HFF-Myc (cell line): Measurements from ENCODE around the gene GALNT7.
A peak's percentile ranks its signal among the peaks of the same experiment; 100 is the strongest.

Experiments used
- DNase-seq: peaks from one replicate; pipeline ENCODE4 v3.0.0-alpha.2; 2011; ENCODE audit warnings: low read depth; ENCODE audit errors: extremely low read depth
- H3K4me3 ChIP-seq: replicated peaks from 2 replicates; pipeline ENCODE4 v1.5.1; 2011; ENCODE audit warnings: low read depth, mild to moderate bottlenecking, control low read depth, low read length
- TF ChIP-seq, protein P1 (sequence below): IDR thresholded peaks from 2 replicates; pipeline ENCODE4 v1.5.1; 2012; ENCODE audit warnings: mild to moderate bottlenecking, low read depth, low read length, control low read depth; ENCODE audit errors: missing control alignments

The GALNT7 gene

DNA sequence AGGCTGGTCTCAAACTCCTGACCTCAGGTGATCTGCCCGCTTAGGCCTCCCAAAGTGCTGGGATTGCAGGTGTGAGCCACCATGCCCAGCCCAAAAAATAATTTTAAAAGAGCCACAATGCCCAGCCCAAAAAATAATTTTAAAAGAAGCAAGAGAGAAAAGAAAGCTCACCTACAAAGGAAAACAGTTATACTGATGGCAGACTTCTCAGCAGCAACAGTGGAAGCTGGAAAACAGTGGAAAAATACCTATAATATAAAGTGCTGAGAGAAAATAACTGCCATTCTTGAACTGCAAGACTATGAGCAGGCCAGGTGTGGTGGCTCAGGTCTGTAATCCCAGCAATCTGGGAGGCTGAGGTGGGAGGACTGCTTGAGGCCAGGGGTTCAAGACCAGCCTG is 178.9 kb downstream of the GALNT7 start:
- TF ChIP-seq, protein P1, sequence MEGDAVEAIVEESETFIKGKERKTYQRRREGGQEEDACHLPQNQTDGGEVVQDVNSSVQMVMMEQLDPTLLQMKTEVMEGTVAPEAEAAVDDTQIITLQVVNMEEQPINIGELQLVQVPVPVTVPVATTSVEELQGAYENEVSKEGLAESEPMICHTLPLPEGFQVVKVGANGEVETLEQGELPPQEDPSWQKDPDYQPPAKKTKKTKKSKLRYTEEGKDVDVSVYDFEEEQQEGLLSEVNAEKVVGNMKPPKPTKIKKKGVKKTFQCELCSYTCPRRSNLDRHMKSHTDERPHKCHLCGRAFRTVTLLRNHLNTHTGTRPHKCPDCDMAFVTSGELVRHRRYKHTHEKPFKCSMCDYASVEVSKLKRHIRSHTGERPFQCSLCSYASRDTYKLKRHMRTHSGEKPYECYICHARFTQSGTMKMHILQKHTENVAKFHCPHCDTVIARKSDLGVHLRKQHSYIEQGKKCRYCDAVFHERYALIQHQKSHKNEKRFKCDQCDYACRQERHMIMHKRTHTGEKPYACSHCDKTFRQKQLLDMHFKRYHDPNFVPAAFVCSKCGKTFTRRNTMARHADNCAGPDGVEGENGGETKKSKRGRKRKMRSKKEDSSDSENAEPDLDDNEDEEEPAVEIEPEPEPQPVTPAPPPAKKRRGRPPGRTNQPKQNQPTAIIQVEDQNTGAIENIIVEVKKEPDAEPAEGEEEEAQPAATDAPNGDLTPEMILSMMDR = no peak
- DNase-seq = no peak
- no peak overlapping the region for H3K4me3 ChIP-seq

DNA sequence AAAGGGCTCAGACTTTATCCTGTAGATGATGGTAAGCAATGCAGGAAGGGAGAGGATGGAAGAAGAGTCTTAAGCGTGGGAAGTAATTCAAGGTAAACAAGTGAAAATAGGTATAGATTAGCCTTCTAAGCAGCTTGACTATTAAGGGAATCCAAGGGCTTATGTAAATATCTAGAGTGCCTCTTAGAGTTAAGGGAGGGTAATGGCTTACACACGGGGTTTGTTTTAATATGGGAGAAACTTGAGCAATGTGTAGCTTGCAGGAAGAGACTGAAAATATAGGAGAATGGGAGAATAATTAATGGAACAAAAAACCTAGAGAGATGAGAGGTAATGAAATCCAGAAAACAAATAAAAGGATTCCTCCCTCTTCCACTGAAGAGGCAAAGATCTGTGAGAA is 189.3 kb downstream of the GALNT7 start:
- TF ChIP-seq, protein P1 = no peak
- H3K4me3 ChIP-seq = no peak overlapping the region
- no peak for DNase-seq

DNA sequence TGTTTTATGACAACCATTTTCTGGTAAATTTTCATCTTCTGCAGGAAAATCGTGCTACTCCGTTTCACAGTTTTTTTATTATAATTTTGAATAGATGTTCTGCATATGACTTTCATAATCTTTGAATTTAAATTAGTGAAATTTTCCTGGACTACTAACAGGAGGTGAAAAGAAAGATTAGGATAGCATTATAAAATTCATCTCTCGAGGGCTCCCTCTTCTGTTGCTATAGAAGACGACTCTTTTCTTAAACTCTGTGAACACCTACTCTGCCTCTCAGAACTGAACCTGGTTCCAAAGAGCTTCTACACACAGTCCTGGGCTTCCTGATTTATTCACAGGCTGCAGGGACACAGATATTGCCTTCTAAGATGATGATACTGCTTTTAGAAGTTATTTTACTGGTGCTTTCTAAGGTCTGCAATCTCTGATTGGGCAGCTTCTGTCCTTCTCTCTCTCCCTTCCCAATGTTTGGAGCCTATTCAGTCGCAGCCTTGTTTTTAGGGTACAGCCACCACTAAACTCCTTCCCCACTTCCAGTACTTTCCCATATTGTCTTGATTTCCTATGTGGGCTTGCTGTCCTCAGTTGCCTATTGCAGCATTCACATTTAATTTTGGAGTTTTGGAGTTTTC is 192.1 kb downstream of the GALNT7 start:
- TF ChIP-seq, protein P1 = peak; percentile 25
- H3K4me3 ChIP-seq = no peak overlapping the region
- no peak for DNase-seq

DNA sequence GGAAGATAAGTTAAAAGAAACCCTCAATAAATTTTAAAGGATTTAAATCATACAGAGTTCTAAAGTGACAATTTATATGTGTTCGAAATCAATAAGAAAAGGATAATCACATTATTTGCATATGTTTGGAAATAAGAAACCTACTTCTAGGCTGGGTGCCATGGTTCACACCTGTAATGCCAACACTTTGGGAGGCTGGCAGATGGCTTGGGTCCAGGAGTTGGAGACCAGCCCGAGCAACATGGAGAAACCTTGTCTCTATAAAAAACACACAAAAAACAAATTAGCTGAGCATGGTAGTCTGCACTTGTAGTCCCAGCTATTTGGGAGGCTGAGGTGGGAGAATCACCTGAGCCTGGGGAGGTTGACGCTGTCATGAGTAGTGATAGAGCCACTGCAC is 194.1 kb downstream of the GALNT7 start:
- DNase-seq = no peak
- TF ChIP-seq, protein P1 = no peak
- H3K4me3 ChIP-seq = no peak overlapping the region

DNA sequence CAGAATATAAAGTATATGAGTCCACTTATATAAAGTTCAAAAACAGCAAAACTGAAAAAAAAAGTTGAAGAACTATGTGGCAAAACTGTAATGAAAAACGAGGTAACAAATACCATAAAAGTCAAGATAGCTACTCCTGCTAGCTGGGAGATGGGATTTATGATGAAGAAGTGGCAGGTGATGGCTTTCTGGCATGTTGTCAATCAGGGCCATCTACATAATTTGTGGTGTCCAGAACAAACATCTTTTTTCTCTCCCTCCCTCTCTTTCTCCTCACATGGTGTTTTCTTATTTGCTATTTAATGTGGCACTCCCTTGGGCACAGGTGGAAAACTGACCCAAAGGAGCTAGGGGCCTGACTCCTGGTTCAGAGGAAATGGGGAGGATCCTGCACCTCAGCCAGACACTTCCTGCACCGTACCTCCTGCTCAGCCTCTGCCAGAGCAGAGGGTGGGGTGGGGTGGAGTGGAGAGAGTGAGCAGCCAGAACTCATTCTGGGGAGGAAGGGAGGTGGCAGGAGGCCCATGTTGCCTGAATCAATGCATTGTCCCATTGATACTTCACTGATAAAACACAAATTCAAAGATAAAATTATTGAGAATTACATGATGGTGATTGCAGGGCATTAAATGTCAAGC is 196.9 kb downstream of the GALNT7 start:
- DNase-seq = no peak
- H3K4me3 ChIP-seq = no peak overlapping the region
- TF ChIP-seq, protein P1 = no peak

DNA sequence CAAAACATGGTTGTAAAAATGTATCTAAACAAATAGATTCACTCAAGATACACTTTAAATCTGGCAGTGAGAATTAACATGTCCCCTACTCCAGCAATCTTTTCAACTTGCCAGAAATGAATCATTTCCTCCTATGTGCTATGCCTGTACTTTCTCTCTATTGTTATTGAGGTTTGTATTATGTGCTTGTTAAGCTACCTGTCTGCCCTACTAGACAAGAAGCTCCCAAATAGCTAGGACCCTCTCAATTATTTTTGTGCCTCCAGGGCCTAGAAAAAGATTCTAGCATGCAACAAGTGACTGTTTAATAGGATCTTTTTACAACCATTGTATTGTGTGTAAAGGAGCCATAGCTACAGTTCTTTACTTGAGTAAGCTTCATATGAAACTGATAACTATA is 198.7 kb downstream of the GALNT7 start:
- DNase-seq = no peak
- no peak overlapping the region for H3K4me3 ChIP-seq
- TF ChIP-seq, protein P1 = no peak
